ENCODE measurements around the gene SIGLEC7.

DNA sequence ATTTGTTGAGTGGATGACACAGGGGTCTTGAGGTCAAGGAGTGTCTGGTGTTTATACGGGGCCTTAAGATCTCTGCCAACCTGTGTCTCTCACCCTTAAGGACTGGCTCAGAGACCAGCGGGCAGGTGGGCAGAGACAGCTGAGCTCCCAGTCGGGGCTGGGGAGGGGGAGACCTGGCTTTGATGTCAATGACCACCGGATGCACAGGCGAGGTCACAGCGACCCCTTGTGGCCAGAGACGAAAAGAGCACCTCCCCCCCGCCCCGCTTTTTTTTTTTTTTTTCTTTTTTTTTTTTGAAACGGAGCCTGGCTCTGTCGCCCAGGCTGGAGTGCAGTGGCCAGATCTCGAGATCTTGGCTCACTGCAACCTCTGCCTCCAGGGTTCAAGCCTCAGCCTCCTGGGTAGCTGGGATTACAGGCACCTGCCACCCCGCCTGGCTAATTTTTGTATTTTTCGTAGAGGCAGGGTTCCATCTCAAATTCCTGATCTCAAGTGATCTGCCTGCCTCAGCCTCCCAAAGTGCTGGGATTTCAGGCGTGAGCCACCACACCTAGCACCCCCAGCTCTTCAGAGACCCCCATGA lies 47.3 kb upstream of the SIGLEC7 start:
- peak; percentile 74 for TF ChIP-seq CTCF (IDR thresholded peaks at IDR 0.05)
- no peak for TF ChIP-seq EP300 (IDR thresholded peaks at IDR 0.05; ENCODE audit: borderline replicate concordance in 1 of 2, low read depth in 1 of 2, low read length in 1 of 2)
- TF ChIP-seq TAF1 (IDR thresholded peaks at IDR 0.05; ENCODE audit: borderline replicate concordance, low read depth, low read length) = no peak
- TF ChIP-seq EZH2phosphoT487 (IDR thresholded peaks at IDR 0.05; ENCODE audit: borderline replicate concordance, low read depth) = no peak
- no peak for TF ChIP-seq REST (IDR thresholded peaks at IDR 0.05; ENCODE audit: low read depth, low read length)
- TF ChIP-seq, protein P1, sequence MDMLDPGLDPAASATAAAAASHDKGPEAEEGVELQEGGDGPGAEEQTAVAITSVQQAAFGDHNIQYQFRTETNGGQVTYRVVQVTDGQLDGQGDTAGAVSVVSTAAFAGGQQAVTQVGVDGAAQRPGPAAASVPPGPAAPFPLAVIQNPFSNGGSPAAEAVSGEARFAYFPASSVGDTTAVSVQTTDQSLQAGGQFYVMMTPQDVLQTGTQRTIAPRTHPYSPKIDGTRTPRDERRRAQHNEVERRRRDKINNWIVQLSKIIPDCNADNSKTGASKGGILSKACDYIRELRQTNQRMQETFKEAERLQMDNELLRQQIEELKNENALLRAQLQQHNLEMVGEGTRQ (IDR thresholded peaks at IDR 0.05; ENCODE audit: borderline replicate concordance, low read depth, low read length) = no peak
- TF ChIP-seq, protein P2, sequence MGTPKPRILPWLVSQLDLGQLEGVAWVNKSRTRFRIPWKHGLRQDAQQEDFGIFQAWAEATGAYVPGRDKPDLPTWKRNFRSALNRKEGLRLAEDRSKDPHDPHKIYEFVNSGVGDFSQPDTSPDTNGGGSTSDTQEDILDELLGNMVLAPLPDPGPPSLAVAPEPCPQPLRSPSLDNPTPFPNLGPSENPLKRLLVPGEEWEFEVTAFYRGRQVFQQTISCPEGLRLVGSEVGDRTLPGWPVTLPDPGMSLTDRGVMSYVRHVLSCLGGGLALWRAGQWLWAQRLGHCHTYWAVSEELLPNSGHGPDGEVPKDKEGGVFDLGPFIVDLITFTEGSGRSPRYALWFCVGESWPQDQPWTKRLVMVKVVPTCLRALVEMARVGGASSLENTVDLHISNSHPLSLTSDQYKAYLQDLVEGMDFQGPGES (IDR thresholded peaks at IDR 0.05; ENCODE audit: low read depth, low read length) = no peak
- TF ChIP-seq NFIC (IDR thresholded peaks at IDR 0.05; ENCODE audit: borderline replicate concordance) = no peak
- TF ChIP-seq SIN3A (IDR thresholded peaks at IDR 0.05; ENCODE audit: borderline replicate concordance, low read depth, low read length) = no peak

All from SK-N-SH (cell line).